ENCODE data around the gene SLC7A4. TPM values are rescaled to one million over a fixed set of nuclear protein-coding genes. Genes with fewer than 3 reads are reported as not detected.

The SLC7A4 gene
- total RNA-seq, 1 donor from 2014 or later = 1.1 TPM

GRCh38 chr22:20994128-20994901, 38.0 kb downstream of the SLC7A4 start:
- Mint-ChIP-seq H3K36me3 (ENCODE audit: insufficient read depth) (peaks cover 2% of the 10 kb centered on the region), H3K4me3 (ENCODE audit: low read depth) (no peak overlapping the region), H3K27me3 (no peaks in the 10 kb centered on the region), H3K4me1 (ENCODE audit: low read depth) (no peaks in the 10 kb centered on the region), H3K27ac (no peak overlapping the region), H3K9me3 (ENCODE audit: low read depth) (no peaks in the 10 kb centered on the region)
- no peak for DNase-seq (ENCODE audit: low spot score, unreplicated experiment)
- TF ChIP-seq CTCF (IDR thresholded peaks at IDR 0.05; ENCODE audit: unreplicated experiment) = no peak

- H3K27ac Mint-ChIP-seq = no peak overlapping the region
- no peaks in the 10 kb centered on the region for H3K27me3 Mint-ChIP-seq
- no peak for TF ChIP-seq CTCF (IDR thresholded peaks at IDR 0.05; ENCODE audit: unreplicated experiment)
- no peak overlapping the region for H3K4me3 Mint-ChIP-seq (ENCODE audit: low read depth)
- H3K4me1 Mint-ChIP-seq (ENCODE audit: low read depth) = no peaks in the 10 kb centered on the region
- no peak for DNase-seq (ENCODE audit: low spot score, unreplicated experiment)
- peaks cover 2% of the 10 kb centered on the region for H3K36me3 Mint-ChIP-seq (ENCODE audit: insufficient read depth)
- H3K9me3 Mint-ChIP-seq (ENCODE audit: low read depth) = no peaks in the 10 kb centered on the region
Observed at GRCh38 chr22:20993304-20994127, 38.8 kb downstream of the SLC7A4 start.

GRCh38 chr22:20992456-20993303, 39.7 kb downstream of the SLC7A4 start:
- DNase-seq (ENCODE audit: low spot score, unreplicated experiment) = no peak
- no peaks in the 10 kb centered on the region for H3K4me1 Mint-ChIP-seq (ENCODE audit: low read depth)
- H3K27ac Mint-ChIP-seq = no peak overlapping the region
- H3K36me3 Mint-ChIP-seq (ENCODE audit: insufficient read depth) = peaks cover 2% of the 10 kb centered on the region
- TF ChIP-seq CTCF (IDR thresholded peaks at IDR 0.05; ENCODE audit: unreplicated experiment) = no peak
- no peaks in the 10 kb centered on the region for H3K27me3 Mint-ChIP-seq
- H3K9me3 Mint-ChIP-seq (ENCODE audit: low read depth) = no peaks in the 10 kb centered on the region
- H3K4me3 Mint-ChIP-seq (ENCODE audit: low read depth) = no peak overlapping the region

- Mint-ChIP-seq H3K27me3 (no peaks in the 10 kb centered on the region), H3K4me1 (ENCODE audit: low read depth) (no peaks in the 10 kb centered on the region)
Observed at GRCh38 chr22:20992056-20992442, 40.3 kb downstream of the SLC7A4 start.

More at GRCh38 chr22:20992056-20992442, 40.3 kb downstream of the SLC7A4 start:
- DNase-seq (ENCODE audit: low spot score, unreplicated experiment) = no peak
- no peak for TF ChIP-seq CTCF (IDR thresholded peaks at IDR 0.05; ENCODE audit: unreplicated experiment)
- H3K36me3 Mint-ChIP-seq (ENCODE audit: insufficient read depth) = peaks cover 2% of the 10 kb centered on the region
- H3K4me3 Mint-ChIP-seq (ENCODE audit: low read depth) = no peak overlapping the region
- no peaks in the 10 kb centered on the region for H3K9me3 Mint-ChIP-seq (ENCODE audit: low read depth)
- no peak overlapping the region for H3K27ac Mint-ChIP-seq
